K562 (cell line): Measurements from ENCODE around the gene TAF11L9. TPM values are rescaled to one million over a fixed set of nuclear protein-coding genes. Genes with fewer than 3 reads are reported as not detected.

Source experiments
- ATAC-seq: fragments of 200-7000 bp; cut with Tn5 transposase; 3 replicates; pipeline ENCODE4 v1.9.1; 2020; ENCODE audit warnings: moderate library complexity
- BruUV-seq: library from RNA; stranded (reverse); fragments of 400-500 nt; replicated peaks from 2 replicates; lab custom pipeline; 2021; lab: Mats Ljungman, UMichigan
- CTCF ChIA-PET: fragments of 300-600 bp; formaldehyde crosslinking; extraction: SDS; loops from one replicate; lab custom pipeline; 2021; ENCODE audit warnings: low intra/inter-chr PET ratio; lab: Yijun Ruan, JAX
- POLR2A ChIA-PET: fragments of 300-600, 350-650 bp; sonication (Branson Sonifier 250); formaldehyde crosslinking; extraction: SDS; loops from one replicate; lab custom pipeline; 2021; ENCODE audit warnings: antibody characterized with exemption, inconsistent platforms; lab: Yijun Ruan, JAX
- DNase-seq, 4 experiments: peaks; one replicate each; pipeline versions ENCODE4 v3.0.0 to v3.0.0-alpha.2; 2011 to 2018; ENCODE audit warnings: low spot score in 3 of 4, mixed read lengths in 3 of 4; ENCODE audit errors: extremely low read depth in 1 of 4
- FAIRE-seq: peaks from 2 replicates; lab custom pipeline; 2011; peaks lifted over from hg19 to GRCh38; lab: Jason Lieb, UNC
- H2AFZ ChIP-seq: 2 replicates; pipeline ENCODE4 v1.6.0; 2011; ENCODE audit warnings: low read depth, low read length, control low read depth, inconsistent platforms
- H3K27ac ChIP-seq: fragments of 200-600 bp; 3 replicates; pipeline ENCODE4 v1.8.0; 2011; ENCODE audit warnings: low read depth, mild to moderate bottlenecking, control low read depth, inconsistent platforms, low read length, moderate library complexity, mixed read lengths; ENCODE audit errors: extremely low read depth
- H3K27me3 ChIP-seq, 2 experiments: fragments of 300-600 bp in 1 of 2; 2 replicates in 1 of 2; 3 replicates in 1 of 2; pipeline versions ENCODE4 v1.6.0 to v1.8.0; 2011; ENCODE audit warnings: inconsistent platforms in 2 of 2, low read length in 2 of 2, mild to moderate bottlenecking in 1 of 2, mixed read lengths in 1 of 2, moderate library complexity in 1 of 2; ENCODE audit not compliant: control insufficient read depth in 2 of 2, insufficient read depth in 2 of 2
- H3K36me3 ChIP-seq: fragments of 300-600 bp; 3 replicates; pipeline ENCODE4 v1.8.0; 2011; ENCODE audit warnings: mild to moderate bottlenecking, low read length, inconsistent platforms; ENCODE audit not compliant: control insufficient read depth, insufficient read depth
- H3K4me1 ChIP-seq, 2 experiments: fragments of 200-600 bp in 1 of 2; replicated peaks in 1 of 2; 2 replicates in 1 of 2; 3 replicates in 1 of 2; pipeline versions ENCODE4 v1.5.1 to v1.8.0; 2011; ENCODE audit warnings: inconsistent platforms in 2 of 2, low read length in 2 of 2, mild to moderate bottlenecking in 1 of 2, mixed read lengths in 1 of 2, moderate library complexity in 1 of 2; ENCODE audit not compliant: control insufficient read depth in 2 of 2, insufficient read depth in 2 of 2
- H3K4me2 ChIP-seq: 2 replicates; pipeline ENCODE4 v1.6.1; 2011; ENCODE audit warnings: low read length, control low read depth, inconsistent platforms, mixed read lengths; ENCODE audit not compliant: insufficient read depth
- H3K4me3 ChIP-seq: fragments of 200-600 bp; sonication (generic), shearing (Covaris generic); 2 replicates; pipeline ENCODE4 v1.5.1; 2016; ENCODE audit warnings: control low read depth, inconsistent platforms
- H3K79me2 ChIP-seq: fragments of 200-600 bp; 3 replicates; pipeline ENCODE4 v1.8.0; 2011; ENCODE audit warnings: low read length, inconsistent platforms; ENCODE audit not compliant: control insufficient read depth, insufficient read depth
- H3K9ac ChIP-seq, 2 experiments: 2 replicates each; pipeline versions ENCODE4 v1.6.0 to v1.6.1; 2011; ENCODE audit warnings: low read depth in 2 of 2, low read length in 2 of 2, control low read depth in 1 of 2, inconsistent platforms in 1 of 2, mild to moderate bottlenecking in 1 of 2, mixed read lengths in 1 of 2; ENCODE audit not compliant: insufficient read depth in 1 of 2
- H3K9me1 ChIP-seq: one replicate; pipeline ENCODE4 v1.6.0; 2011; ENCODE audit warnings: inconsistent platforms, mild to moderate bottlenecking, low read length, moderate library complexity; ENCODE audit not compliant: control insufficient read depth, insufficient read depth
- H3K9me3 ChIP-seq: replicated peaks from 2 replicates; pipeline ENCODE4 v1.5.1; 2011; ENCODE audit warnings: low read depth, low read length, inconsistent platforms; ENCODE audit not compliant: control insufficient read depth, insufficient read depth
- H4K20me1 ChIP-seq: replicated peaks from 2 replicates; pipeline ENCODE4 v1.6.1; 2011; ENCODE audit warnings: low read length, inconsistent platforms, mixed read lengths; ENCODE audit not compliant: control insufficient read depth, insufficient read depth
- BHLHE40 ChIP-seq: IDR thresholded peaks from 2 replicates; pipeline ENCODE4 v1.6.1; 2011; ENCODE audit warnings: low read length, improper control_type of control experiment
- BRF1 ChIP-seq: IDR thresholded peaks from 3 replicates; pipeline ENCODE4 v1.6.1; 2011; ENCODE audit warnings: borderline replicate concordance, mild to moderate bottlenecking; ENCODE audit not compliant: insufficient read length; ENCODE audit errors: extremely low read depth
- COPS2 ChIP-seq: fragments of 450-650 bp; conservative IDR thresholded peaks from 2 replicates; pipeline ENCODE4 v1.6.1; 2016; ENCODE audit warnings: mild to moderate bottlenecking, moderate library complexity
- EZH2 ChIP-seq: IDR thresholded peaks from 2 replicates; pipeline ENCODE4 v1.6.1; 2012; ENCODE audit warnings: low read depth, mild to moderate bottlenecking, inconsistent platforms, low read length, borderline replicate concordance
- HDAC8 ChIP-seq: fragments of 450-650 bp; IDR thresholded peaks from 2 replicates; pipeline ENCODE4 v1.6.1; 2016; ENCODE audit warnings: mild to moderate bottlenecking, missing genetic modification characterization, moderate library complexity, missing compliant biosample characterization
- HIVEP1 ChIP-seq: fragments of 250-450 bp; sonication (Bioruptor Pico); IDR thresholded peaks from 2 replicates; pipeline ENCODE4 v1.4.0; 2020; ENCODE audit warnings: mild to moderate bottlenecking
- IFI16 ChIP-seq: fragments of 250-450 bp; sonication (Bioruptor Pico); IDR thresholded peaks from 2 replicates; pipeline ENCODE4 v2.1.2; 2022; ENCODE audit warnings: mild to moderate bottlenecking, inconsistent platforms
- ILF3 ChIP-seq: fragments of 450-650 bp; IDR thresholded peaks from 2 replicates; pipeline ENCODE4 v1.6.1; 2018; ENCODE audit warnings: antibody characterized with exemption, mild to moderate bottlenecking, moderate library complexity, borderline replicate concordance
- KLF1 ChIP-seq: fragments of 450-650 bp; IDR thresholded peaks from 2 replicates; pipeline ENCODE4 v1.6.1; 2016; ENCODE audit warnings: missing genetic modification characterization, missing compliant biosample characterization
- MAX ChIP-seq: sonication (generic); formaldehyde crosslinking; IDR thresholded peaks from 2 replicates; pipeline ENCODE4 v1.9.0; 2022; ENCODE audit warnings: mild to moderate bottlenecking, missing genetic modification reagents
- POLR3G ChIP-seq: IDR thresholded peaks from 2 replicates; pipeline ENCODE4 v1.6.1; 2011; ENCODE audit not compliant: insufficient read length, insufficient replicate concordance; ENCODE audit errors: extremely low read depth
- SIX5 ChIP-seq, 2 experiments: IDR thresholded peaks; 2 replicates each; pipeline ENCODE4 v1.6.1; 2011; ENCODE audit warnings: low read length in 2 of 2, borderline replicate concordance in 1 of 2, low read depth in 1 of 2, mild to moderate bottlenecking in 1 of 2, moderate library complexity in 1 of 2; ENCODE audit not compliant: insufficient read depth in 1 of 2
- XRCC5 ChIP-seq: fragments of 200-400 bp; formaldehyde crosslinking; IDR thresholded peaks from 2 replicates; pipeline ENCODE4 v1.6.1; 2017; ENCODE audit warnings: low read depth, mild to moderate bottlenecking, low read length
- ZNF232 ChIP-seq: sonication (generic); formaldehyde crosslinking; IDR thresholded peaks from 2 replicates; pipeline ENCODE4 v1.8.0; 2022; ENCODE audit warnings: mild to moderate bottlenecking, missing genetic modification reagents
- ZNF785 ChIP-seq: fragments of 250-450 bp; sonication (Bioruptor Pico); IDR thresholded peaks from 2 replicates; pipeline ENCODE4 v1.4.0; 2020; ENCODE audit warnings: mild to moderate bottlenecking
- WGBS: fragments of 100-300 bp; shearing (Covaris generic); methylation state at CpG from one replicate; pipeline ENCODE4 v1.1.6; 2016; ENCODE audit warnings: low coverage, mixed read lengths; ENCODE audit not compliant: insufficient coverage; ENCODE audit errors: missing lambda C conversion rate; 5-methylcytosine and 5-hydroxymethylcytosine counted together
- in situ Hi-C: fragments of 300-500 bp; cut with MboI; formaldehyde crosslinking; loops from 4 replicates; pipeline ENCODE4 v1.15.0; 2018; ENCODE audit warnings: inconsistent platforms, mixed read lengths
- intact Hi-C: fragments of 100-400 bp; cut with micrococcal nuclease; formaldehyde crosslinking; loops from 2 replicates; pipeline ENCODE4 v1.14.2; 2022
- polyA plus RNA-seq, 8 experiments: library from polyadenylated mRNA; depleted of rRNA in 4 of 8; stranded (reverse) in 5 of 8; unstranded in 3 of 8; fragments of >200 nt; fragmentation: Nextera tagmentation in 2 of 8; fragmentation: Illumina TruSeq in 1 of 8; extraction: Ambion mirVana in 2 of 8; extraction: Trizol in 1 of 8; gene quantifications; 2 replicates each; pipeline versions ENCODE4 v1.2.1 to v1.2.3, GENCODE V29; 2011 to 2014; ENCODE audit warnings: inconsistent platforms in 1 of 8, missing spikeins in 1 of 8
- total RNA-seq, 7 experiments: library from RNA; depleted of rRNA in 6 of 7; stranded (reverse); fragments of >200 nt in 6 of 7; fragmentation: Illumina TruSeq in 2 of 7; extraction: Trizol in 2 of 7; gene quantifications; 2 replicates each; pipeline versions ENCODE4 v1.2.1 to v1.2.3, GENCODE V29; 2011 to 2021; ENCODE audit warnings: low replicate concordance in 1 of 7

Gene TAF11L9
- total and polyA plus RNA-seq, 9 of the 15 experiments (the other 6 are each of a cell fraction or from before 2014, with no cell fraction given), result 0.20 to 0.68 (median 0.29) TPM; not detected in 4

DNA sequence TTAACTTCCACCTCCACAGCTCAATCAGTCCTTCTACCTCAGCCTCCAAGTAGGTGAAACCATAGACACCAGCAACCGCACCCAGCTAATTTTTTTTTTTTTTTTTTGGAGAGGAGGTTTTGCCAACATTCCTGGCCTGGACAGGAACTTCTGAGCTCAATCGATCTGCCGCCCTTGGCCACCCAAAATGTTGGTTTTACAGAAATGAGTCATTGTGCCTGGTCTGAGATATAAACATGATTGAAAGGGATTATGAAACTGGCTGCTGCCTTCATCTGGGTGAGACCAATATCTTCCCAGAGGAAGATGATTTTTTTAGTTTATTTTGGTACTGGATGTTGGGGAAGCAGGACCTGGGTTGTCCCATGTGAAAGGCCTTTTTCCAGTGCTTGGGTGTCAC, 25.2 kb upstream of the TAF11L9 start (continued):
- TF ChIP-seq SIX5 (IDR thresholded peaks at IDR 0.05; ENCODE audit: borderline replicate concordance in 1 of 2, insufficient read depth in 1 of 2, low read depth in 1 of 2, low read length in 2 of 2) (no peak), IFI16 (no peak), KLF1 (tag) (no peak), ZNF232 (CRISPR knock-in tag) (no peak), ILF3 (no peak)

DNA sequence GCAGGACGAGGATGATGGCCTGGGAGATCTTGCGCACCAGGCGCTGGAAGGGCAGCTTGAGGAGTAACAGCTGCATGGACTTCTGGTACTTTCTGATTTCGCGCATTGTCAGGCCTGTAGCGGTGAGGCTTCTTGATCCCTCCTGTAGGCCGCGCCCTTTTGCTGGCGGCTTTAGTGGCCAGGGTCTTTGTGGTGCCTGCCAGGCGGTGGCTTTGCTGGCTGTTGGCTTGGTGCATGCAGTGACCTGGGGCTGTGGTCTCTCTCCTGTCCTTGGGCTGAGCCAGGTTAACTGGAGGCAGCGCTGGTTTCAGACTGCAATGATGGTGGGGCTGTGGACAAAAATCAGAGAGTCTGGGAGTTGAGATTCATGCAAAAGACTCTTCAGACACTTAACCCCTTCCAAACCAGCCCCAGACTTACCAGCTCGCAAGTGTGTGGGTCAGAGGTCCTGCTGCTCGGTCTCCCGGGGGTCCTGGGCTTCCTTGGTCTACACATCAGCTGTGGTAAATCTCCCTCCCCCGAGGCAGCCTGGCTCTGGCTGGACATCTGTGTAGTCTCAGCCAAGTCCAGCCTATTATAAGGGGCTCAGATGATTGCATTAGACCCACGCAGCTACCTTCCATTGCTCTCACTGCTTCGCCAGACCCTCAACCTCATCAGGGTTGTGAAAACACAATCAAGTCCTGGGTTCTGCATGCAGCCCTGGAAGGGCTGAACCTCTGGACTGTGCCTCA, 20.8 kb upstream of the TAF11L9 start:
- DNase-seq, result no peak
- no peak for ATAC-seq
- no TSS peak for BruUV-seq
- in situ Hi-C loops (no loop called here), intact Hi-C loops (no loop called here)
- H3K4me3 ChIP-seq, result no peak overlapping the region
- H3K36me3 ChIP-seq, result no peaks in the 10 kb centered on the region
- no peaks in the 10 kb centered on the region for H3K79me2 ChIP-seq
- no peak overlapping the region for H2AFZ ChIP-seq
- no peaks in the 10 kb centered on the region for H4K20me1 ChIP-seq
- no peaks in the 10 kb centered on the region for H3K9me3 ChIP-seq
- CTCF ChIA-PET, result no interaction called here
- POLR2A ChIA-PET, result no interaction called here
- WGBS, result 1% methylated on average over 17 of the region's 17 CpGs
- no peaks in the 10 kb centered on the region for H3K27me3 ChIP-seq
- H3K9me1 ChIP-seq, result no peaks in the 10 kb centered on the region
- no peak overlapping the region for H3K9ac ChIP-seq
- no peak for FAIRE-seq
- no peak overlapping the region for H3K4me2 ChIP-seq
- H3K4me1 ChIP-seq, result no peaks in the 10 kb centered on the region
- H3K27ac ChIP-seq, result no peak overlapping the region
- TF ChIP-seq HDAC8 (tag) (no peak), BHLHE40 (no peak), BRF1 (no peak), COPS2 (no peak), EZH2 (no peak), HIVEP1 (CRISPR knock-in tag) (no peak), XRCC5 (no peak), ZNF785 (CRISPR knock-in tag) (no peak), MAX (CRISPR knock-in tag) (no peak), POLR3G (no peak)
